ENCODE measurements around the gene KRTAP9-6.

KRTAP9-6 gene

GRCh38 chr17:41278176-41278955 lies 13.2 kb downstream of the KRTAP9-6 start:
- H4K20me1 ChIP-seq: no peaks in the 10 kb centered on the region
- peaks cover 0 to 12% (median 0%) of the 10 kb centered on the region in 10 experiments; a peak in 5 of 20 replicates for H3K4me1 ChIP-seq
- no peak overlapping the region for H3K27ac ChIP-seq
- H3K4me3 ChIP-seq: no peak overlapping the region
- H3K36me3 ChIP-seq: no peaks in the 10 kb centered on the region
- H3K9ac ChIP-seq: no peak overlapping the region
- no peak overlapping the region for H3K4me2 ChIP-seq
- H3K27me3 ChIP-seq: no peaks in the 10 kb centered on the region
- 0 out of 22 replicates have a peak, but pooled peaks cover 0 to 6% (median 0%) of the 10 kb centered on the region in 11 experiments for H3K9me3 ChIP-seq (replicated peaks in 1 of 11)
- TF ChIP-seq Cebpa-rat (IDR thresholded peaks at IDR 0.05): no peak

- Histone ChIP-seq H3K4me2 (peak overlapping the region in 7 of 11 experiments; percentile 11 to 69 (median 38); a peak in 12 of 22 replicates), H3K27ac (no peak overlapping the region), H3K4me1 (peaks cover 0 to 37% (median 11%) of the 10 kb centered on the region in 10 experiments; a peak in 12 of 20 replicates), H3K36me3 (no peaks in the 10 kb centered on the region), H3K4me3 (no peak overlapping the region), H3K9ac (no peak overlapping the region), H4K20me1 (no peaks in the 10 kb centered on the region), H3K9me3 (replicated peaks in 1 of 11) (0 out of 22 replicates have a peak, but pooled peaks cover 0 to 6% (median 0%) of the 10 kb centered on the region in 11 experiments), H3K27me3 (no peaks in the 10 kb centered on the region)
- TF ChIP-seq Cebpa-rat (IDR thresholded peaks at IDR 0.05): no peak
Measured at GRCh38 chr17:41284043-41284442, 18.9 kb downstream of the KRTAP9-6 start.

- Histone ChIP-seq H3K36me3 (no peaks in the 10 kb centered on the region), H3K27ac (no peak overlapping the region), H3K9me3 (replicated peaks in 1 of 11) (0 out of 22 replicates have a peak, but pooled peaks cover 0 to 6% (median 0%) of the 10 kb centered on the region in 11 experiments), H3K4me2 (peak overlapping the region in 7 of 11 experiments; percentile 11 to 69 (median 38); a peak in 13 of 22 replicates), H3K9ac (no peak overlapping the region), H4K20me1 (no peaks in the 10 kb centered on the region), H3K27me3 (no peaks in the 10 kb centered on the region), H3K4me3 (no peak overlapping the region), H3K4me1 (peaks cover 0 to 37% (median 11%) of the 10 kb centered on the region in 10 experiments; a peak in 12 of 20 replicates)
- TF ChIP-seq Cebpa-rat (IDR thresholded peaks at IDR 0.05): peak in 2 of 11 experiments; percentile 15 to 30; a peak in 1 of 22 replicates
Measured at GRCh38 chr17:41284546-41284945, 19.4 kb downstream of the KRTAP9-6 start.

GRCh38 chr17:41287050-41287449 lies 21.9 kb downstream of the KRTAP9-6 start:
- Histone ChIP-seq H3K9ac (no peak overlapping the region), H4K20me1 (no peaks in the 10 kb centered on the region), H3K4me1 (peaks cover 0 to 37% (median 11%) of the 10 kb centered on the region in 10 experiments; a peak in 12 of 20 replicates), H3K9me3 (replicated peaks in 1 of 11) (no peaks in the 10 kb centered on the region), H3K27ac (no peak overlapping the region), H3K27me3 (no peaks in the 10 kb centered on the region), H3K36me3 (no peaks in the 10 kb centered on the region), H3K4me3 (no peak overlapping the region), H3K4me2 (peak overlapping the region in 2 of 11 experiments; percentile 2 to 17; a peak in 2 of 22 replicates)
- no peak for TF ChIP-seq Cebpa-rat (IDR thresholded peaks at IDR 0.05)

GRCh38 chr17:41294016-41294415 lies 28.8 kb downstream of the KRTAP9-6 start:
- Histone ChIP-seq H3K4me3 (no peak overlapping the region), H3K4me2 (no peak overlapping the region), H3K9me3 (replicated peaks in 1 of 11) (peaks cover 0 to 8% (median 0%) of the 10 kb centered on the region in 11 experiments; a peak in 6 of 22 replicates), H3K9ac (no peak overlapping the region), H3K4me1 (peaks cover 0 to 5% (median 0%) of the 10 kb centered on the region in 10 experiments; a peak in 1 of 20 replicates), H3K36me3 (no peaks in the 10 kb centered on the region), H3K27me3 (no peaks in the 10 kb centered on the region), H3K27ac (no peak overlapping the region), H4K20me1 (no peaks in the 10 kb centered on the region)
- no peak for TF ChIP-seq Cebpa-rat (IDR thresholded peaks at IDR 0.05)

GRCh38 chr17:41296846-41297245 lies 31.7 kb downstream of the KRTAP9-6 start:
- H3K4me3 ChIP-seq: no peak overlapping the region
- peaks cover 0 to 13% (median 6%) of the 10 kb centered on the region in 11 experiments; a peak in 11 of 22 replicates for H3K9me3 ChIP-seq (replicated peaks in 1 of 11)
- no peaks in the 10 kb centered on the region for H4K20me1 ChIP-seq
- H3K4me1 ChIP-seq: peaks cover 0 to 5% (median 0%) of the 10 kb centered on the region in 10 experiments; a peak in 1 of 20 replicates
- H3K9ac ChIP-seq: no peak overlapping the region
- TF ChIP-seq Cebpa-rat (IDR thresholded peaks at IDR 0.05): no peak
- H3K4me2 ChIP-seq: no peak overlapping the region
- no peak overlapping the region for H3K27ac ChIP-seq
- H3K27me3 ChIP-seq: no peaks in the 10 kb centered on the region
- no peaks in the 10 kb centered on the region for H3K36me3 ChIP-seq

- Histone ChIP-seq H3K4me3 (no peak overlapping the region), H3K27ac (no peak overlapping the region), H3K9me3 (replicated peaks in 1 of 11) (peaks cover 0 to 19% (median 6%) of the 10 kb centered on the region in 11 experiments; a peak in 11 of 22 replicates), H3K27me3 (no peaks in the 10 kb centered on the region), H3K4me1 (peaks cover 0 to 15% (median 6%) of the 10 kb centered on the region in 10 experiments; a peak in 10 of 20 replicates), H3K36me3 (no peaks in the 10 kb centered on the region), H4K20me1 (no peaks in the 10 kb centered on the region), H3K9ac (no peak overlapping the region), H3K4me2 (no peak overlapping the region)
- TF ChIP-seq Cebpa-rat (IDR thresholded peaks at IDR 0.05): no peak
Measured at GRCh38 chr17:41298458-41299135, 33.4 kb downstream of the KRTAP9-6 start.

- no peak for TF ChIP-seq Cebpa-rat (IDR thresholded peaks at IDR 0.05)
- H4K20me1 ChIP-seq: no peaks in the 10 kb centered on the region
- no peaks in the 10 kb centered on the region for H3K27me3 ChIP-seq
- H3K9me3 ChIP-seq (replicated peaks in 1 of 11): peaks cover 0 to 25% (median 0%) of the 10 kb centered on the region in 11 experiments; a peak in 7 of 22 replicates
- H3K9ac ChIP-seq: no peak overlapping the region
- H3K4me3 ChIP-seq: no peak overlapping the region
- no peak overlapping the region for H3K27ac ChIP-seq
- peaks cover 0 to 18% (median 7%) of the 10 kb centered on the region in 10 experiments; a peak in 10 of 20 replicates for H3K4me1 ChIP-seq
- H3K4me2 ChIP-seq: no peak overlapping the region
- H3K36me3 ChIP-seq: no peaks in the 10 kb centered on the region
Measured at GRCh38 chr17:41301204-41301790, 36.1 kb downstream of the KRTAP9-6 start.

Measured in BLaER1 treated with 17β-estradiol and CSF1 and Interleukin-3, amounts not matched to agents 10 nM and 100 nM (cell line).